Panc1 (cell line): ENCODE results near the gene NFATC1.

Experiments
- POLR2AphosphoS5 ChIP-seq: IDR thresholded peaks from 2 replicates; pipeline ENCODE4 v1.6.1; 2012; ENCODE audit warnings: mild to moderate bottlenecking, low read depth, low read length, moderate library complexity
- TF ChIP-seq, protein P1 (sequence below): fragments of 450-650 bp; IDR thresholded peaks from 2 replicates; pipeline ENCODE4 v1.5.1; 2017; ENCODE audit warnings: mild to moderate bottlenecking

DNA sequence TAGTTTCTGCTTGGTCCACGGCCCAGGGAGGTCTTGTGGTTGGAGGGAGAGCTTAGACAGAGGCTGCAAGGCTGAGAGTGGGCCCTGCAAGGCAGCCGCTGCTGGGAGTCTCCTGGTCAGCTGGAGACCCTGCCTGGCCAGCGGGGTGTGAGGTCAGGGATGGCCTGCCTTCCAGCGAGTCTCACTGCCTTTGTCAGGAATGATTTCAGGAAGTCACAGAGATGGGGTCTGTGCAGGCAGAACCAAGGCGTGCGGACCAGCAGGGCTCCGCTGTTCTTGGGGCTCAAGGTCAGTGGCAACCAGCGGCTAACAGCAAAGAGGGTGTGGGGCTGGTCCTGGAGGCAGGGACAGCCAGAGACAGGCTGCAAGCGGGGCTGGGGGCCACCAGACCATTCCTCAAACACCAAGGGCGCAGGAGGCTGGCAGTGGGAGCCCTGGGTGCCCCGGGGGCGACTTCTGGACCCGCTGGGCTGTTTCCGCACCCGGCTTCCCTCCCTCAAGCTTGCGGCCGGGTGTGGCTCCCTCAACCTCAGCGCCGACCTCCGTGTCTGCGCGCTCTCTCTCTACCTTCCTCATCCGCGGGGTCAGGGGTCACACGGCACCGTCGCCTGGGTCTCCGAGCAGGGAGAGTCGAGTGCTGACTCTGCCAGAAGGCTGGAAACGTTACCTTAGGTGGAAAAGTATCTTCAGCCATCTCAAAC lies 159.4 kb downstream of the NFATC1 start:
- no peak for TF ChIP-seq POLR2AphosphoS5
- TF ChIP-seq, protein P1, sequence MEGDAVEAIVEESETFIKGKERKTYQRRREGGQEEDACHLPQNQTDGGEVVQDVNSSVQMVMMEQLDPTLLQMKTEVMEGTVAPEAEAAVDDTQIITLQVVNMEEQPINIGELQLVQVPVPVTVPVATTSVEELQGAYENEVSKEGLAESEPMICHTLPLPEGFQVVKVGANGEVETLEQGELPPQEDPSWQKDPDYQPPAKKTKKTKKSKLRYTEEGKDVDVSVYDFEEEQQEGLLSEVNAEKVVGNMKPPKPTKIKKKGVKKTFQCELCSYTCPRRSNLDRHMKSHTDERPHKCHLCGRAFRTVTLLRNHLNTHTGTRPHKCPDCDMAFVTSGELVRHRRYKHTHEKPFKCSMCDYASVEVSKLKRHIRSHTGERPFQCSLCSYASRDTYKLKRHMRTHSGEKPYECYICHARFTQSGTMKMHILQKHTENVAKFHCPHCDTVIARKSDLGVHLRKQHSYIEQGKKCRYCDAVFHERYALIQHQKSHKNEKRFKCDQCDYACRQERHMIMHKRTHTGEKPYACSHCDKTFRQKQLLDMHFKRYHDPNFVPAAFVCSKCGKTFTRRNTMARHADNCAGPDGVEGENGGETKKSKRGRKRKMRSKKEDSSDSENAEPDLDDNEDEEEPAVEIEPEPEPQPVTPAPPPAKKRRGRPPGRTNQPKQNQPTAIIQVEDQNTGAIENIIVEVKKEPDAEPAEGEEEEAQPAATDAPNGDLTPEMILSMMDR = no peak
